Measurements from ENCODE around the gene MYRF.
A peak's percentile ranks its signal among the peaks of the same experiment; 100 is the strongest.

MYRF gene

DNA sequence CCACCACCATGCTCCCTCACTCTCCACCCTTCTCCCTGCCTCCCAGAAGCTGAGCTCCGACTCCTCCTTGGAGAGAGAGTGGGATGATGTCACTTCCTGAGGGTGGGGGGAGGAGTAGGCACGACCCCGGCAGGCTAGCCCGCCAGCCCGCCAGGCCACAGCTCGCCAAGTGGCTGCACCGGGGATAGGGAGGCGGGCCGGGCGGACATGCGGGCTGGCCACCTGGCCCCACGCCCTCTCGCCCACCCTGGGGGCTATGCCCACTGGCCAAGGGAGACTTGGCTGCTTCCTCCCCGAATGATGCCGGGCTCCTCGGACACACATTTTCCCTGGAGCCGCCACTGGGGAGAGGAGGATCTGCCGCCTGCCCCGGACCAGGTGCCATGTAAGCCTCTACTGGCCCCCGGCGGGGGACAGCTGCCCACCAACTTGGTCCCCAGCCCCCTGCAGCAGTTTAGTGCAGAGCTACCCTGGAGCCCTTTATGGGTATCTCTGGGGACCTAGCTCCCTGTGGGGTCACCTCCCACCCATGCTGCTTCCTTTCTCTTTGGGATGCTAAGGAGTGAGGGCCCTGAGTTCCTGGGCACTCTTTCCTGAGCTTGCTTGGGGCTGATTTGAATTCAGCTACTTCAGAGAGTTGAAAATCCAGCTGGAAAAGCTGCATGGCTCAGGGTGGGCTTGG is 33.7 kb upstream of the MYRF start:
- DNase-seq (ENCODE audit: low read depth) = peak; percentile 14

DNA sequence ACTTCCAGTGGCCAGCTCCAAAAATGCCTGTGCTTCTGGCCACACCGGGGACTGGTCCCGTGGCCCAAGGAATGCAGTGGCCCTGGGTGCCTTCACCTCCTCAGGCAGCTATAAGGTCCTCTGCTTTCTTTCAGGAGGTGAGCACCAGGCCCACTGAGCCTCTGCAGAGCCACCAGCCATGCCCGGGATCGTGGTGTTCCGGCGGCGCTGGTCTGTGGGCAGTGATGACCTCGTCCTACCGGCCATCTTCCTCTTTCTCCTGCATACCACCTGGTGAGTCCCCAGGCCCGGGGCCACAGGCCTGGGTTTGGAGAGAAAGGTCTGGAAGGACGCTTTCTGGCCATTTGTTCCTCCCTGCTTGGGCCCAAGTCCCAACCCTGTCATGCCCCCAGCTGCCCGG is 32.5 kb upstream of the MYRF start:
- DNase-seq (ENCODE audit: low read depth) = no peak

DNA sequence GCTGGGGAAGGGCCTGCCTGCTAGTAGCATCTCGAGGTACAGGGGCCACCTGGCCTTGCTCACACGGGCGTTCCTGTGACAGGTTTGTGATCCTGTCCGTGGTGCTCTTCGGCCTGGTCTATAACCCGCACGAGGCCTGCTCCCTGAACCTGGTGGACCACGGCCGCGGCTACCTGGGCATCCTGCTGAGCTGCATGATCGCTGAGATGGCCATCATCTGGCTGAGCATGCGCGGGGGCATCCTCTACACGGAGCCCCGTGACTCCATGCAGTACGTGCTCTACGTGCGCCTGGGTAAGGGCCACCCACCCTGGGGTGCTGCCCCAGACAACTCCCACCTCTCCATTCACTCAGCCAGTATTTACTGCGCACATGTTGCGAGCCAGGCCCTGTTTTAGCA is 31.8 kb upstream of the MYRF start:
- DNase-seq (ENCODE audit: low read depth) = no peak

DNA sequence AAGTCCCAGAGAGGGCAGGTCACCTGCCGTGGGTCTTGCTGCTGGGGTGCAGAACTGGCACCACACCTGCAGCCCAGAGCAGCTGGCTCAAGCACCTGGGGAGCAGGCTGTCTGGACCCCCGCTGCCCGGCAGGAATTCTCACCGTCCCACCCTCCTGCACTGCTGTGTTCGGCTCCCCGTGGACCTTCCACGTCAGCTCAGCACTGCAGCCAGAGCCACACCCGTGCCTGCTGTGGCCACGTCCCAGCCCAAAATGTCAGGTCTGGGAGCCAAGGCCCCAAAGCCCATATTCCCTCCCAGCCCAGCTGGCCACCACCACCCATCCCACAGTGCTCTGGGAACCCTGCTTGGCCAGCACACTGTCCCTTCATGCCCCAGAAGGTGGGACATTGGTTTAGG is 28.0 kb upstream of the MYRF start:
- DNase-seq (ENCODE audit: low read depth) = no peak

DNA sequence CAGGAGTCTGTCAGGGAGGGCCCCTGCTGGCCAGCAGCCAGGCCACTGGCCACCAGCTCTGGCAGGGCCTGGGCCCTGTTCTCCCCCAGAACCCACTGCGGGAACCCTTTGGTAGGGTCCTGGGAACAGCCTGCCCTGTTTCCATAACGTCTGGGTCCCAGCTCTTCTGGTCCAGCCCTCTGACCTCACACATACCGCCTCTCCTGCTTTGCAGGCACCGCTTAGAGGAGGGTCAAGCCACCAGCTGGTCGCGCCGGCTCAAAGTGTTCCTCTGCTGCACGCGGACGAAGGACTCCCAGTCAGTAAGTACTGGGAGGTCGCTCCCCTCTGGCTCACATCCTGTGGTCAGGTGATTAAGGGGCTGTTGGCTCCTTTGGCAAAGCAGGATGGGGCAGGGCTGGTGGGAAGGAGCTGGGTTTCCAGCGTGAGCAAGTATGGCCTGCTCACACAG is 26.6 kb upstream of the MYRF start:
- DNase-seq (ENCODE audit: low read depth) = no peak

DNA sequence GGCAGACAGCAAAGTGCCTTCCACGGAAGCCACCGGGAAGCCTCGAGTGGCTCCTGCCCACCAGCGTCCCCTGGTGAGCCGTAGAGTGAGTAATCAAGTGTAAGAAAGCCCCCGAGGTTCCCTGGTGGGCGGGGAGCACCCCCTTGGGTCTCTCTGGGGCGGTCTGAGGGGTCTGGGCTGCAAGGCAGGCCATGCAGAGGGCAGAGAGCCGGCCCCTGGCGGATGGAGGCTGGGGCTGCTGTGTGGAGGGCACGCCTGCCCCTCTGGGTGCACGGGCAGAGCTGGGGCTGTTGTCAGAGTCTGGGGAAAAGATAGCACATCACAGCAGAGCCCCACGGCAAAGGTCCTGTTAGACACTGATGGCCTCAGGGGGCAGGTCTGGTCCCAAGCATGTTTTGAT is 25.7 kb upstream of the MYRF start:
- no peak for DNase-seq (ENCODE audit: low read depth)

DNA sequence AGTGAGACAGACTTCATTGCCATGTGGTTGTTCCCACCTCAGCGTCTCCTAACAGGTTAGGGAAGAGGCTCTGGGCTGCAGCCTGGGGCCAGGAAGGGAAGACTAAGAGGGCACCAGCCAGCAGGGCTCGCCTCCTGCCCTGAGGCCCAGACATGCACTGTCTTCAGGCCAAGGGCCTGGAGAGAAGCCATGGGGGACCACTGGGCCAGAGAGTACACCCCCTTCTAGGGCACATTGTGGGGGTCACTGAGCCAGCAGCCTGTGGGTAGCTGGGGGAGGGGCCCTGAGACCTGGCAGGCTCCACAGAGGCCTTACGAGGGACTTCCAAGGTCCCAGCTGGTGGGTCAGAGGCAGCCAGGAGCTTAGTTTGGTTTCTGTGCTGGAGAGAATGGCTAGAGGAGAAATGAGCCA is 25.0 kb upstream of the MYRF start:
- no peak for DNase-seq (ENCODE audit: low read depth)

DNA sequence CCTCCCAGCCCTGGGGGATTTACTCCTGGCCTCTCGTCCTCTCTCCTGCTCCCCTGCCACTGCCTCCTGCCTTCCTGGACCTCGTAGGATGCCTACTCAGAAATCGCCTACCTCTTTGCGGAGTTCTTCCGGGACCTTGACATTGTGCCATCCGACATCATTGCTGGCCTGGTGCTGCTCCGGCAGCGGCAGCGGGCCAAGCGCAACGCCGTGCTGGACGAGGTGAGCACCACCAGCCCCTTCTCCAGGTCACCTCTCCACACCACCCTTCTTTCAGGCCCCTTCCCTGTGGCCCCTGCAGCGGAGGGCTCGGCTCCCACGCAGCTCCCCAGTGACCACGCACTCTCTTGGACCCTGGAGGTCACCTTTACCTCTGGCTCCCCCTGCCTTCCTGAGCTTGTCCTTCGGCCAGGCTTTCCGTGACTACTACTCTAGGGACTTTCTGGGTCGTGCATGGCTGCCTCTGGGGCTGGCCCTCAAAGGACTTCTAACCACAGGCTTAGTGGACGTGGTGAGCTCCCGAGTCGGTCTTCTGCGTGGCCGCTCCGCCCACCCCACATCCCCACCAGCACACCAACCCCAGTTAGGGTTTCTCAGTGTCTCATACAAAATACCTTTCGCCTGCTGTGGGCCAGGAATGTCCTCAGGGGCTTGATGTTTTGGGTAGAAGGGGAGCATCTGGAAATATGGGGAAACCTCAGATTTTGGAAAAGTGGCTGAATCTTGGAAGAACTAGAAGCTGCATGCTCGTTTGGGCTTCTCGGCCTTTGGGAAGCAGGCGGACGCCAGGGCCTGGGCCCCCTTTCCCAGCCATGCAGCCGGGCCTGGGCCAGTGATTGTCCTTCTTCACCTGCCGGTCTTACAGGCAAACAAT is 24.1 kb upstream of the MYRF start:
- DNase-seq (ENCODE audit: low read depth) = no peak

DNA sequence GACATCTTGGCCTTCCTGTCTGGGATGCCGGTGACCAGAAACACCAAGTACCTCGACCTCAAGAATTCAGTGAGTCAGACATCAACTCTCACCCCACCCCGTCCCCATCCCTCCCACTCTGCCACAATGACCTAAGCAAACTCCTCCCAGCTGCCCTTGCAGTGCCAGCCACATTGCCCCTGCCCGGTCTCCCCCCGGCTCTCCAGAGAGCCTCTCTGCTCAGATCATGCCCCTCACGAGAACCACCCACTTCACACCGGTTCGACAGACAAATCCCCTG is 23.6 kb upstream of the MYRF start:
- peak; percentile 23 for DNase-seq (ENCODE audit: low read depth)

DNA sequence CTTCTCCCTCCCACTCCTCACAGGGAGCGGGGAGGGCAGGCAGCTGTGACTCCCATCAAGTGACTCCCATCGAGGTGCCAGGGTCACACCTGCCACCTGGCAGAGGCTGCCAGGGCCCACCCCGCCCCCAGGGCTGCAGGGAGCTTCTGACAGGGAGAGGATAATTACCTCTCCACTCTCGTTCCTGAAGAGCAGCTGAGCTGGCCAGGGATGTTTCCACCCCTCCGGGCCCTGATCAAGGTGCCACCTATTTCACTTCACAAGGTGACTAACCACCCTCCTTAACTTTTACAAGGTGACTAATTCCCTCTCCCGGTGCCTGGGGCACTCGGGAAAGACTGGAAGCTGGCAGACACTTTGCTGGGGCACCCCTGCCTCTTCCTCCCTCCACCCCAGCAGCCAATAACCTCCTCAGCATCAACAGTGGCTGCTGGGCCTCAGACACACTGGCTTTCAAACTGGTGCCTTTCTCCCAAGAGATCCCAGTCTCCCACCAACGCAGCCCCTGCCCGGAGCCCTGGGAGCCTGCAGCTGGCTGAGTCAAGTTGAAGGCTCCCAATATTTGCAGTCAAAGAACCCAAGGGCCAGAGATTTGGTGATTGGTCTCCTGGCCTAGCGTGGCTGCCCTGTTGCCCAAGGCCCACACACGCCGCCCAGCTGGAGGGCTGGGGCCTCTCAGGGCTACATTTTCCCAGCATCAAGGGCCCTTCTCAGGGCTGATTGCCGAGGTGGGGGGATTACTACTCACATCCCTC is 22.0 kb upstream of the MYRF start:
- DNase-seq (ENCODE audit: low read depth) = no peak

DNA sequence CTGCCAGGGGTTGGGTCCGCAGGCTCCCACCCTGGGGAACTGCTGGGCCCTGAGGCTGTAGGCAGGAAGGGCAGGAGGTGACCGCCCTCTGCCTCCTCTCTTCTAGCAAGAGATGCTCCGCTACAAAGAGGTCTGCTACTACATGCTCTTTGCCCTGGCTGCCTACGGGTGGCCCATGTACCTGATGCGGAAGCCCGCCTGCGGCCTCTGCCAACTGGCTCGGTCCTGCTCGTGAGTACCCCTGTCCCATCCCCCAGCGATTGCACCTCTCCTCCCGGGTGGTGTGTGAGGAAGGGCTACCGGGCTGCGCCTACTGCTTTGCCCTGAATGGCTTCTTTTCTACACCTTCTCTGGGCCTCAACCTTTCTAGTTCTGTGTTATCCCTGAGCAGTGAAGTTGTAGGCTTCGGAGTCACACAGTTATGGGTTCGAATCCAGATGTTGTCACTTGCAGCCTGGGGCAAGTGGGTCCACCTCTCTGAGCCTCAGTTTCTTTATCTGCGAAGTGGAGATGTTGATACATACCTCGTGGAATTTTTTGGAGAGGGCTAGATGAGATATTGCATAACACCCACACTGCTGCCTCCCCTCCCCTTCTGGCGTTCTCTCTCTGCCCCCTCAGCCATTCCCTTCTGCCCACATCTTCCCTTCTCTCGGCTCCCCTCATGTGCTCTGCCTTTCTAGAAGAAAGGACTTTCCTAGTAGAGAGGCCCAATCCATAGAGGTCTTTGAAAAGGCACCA is 21.1 kb upstream of the MYRF start:
- DNase-seq (ENCODE audit: low read depth) = no peak

DNA sequence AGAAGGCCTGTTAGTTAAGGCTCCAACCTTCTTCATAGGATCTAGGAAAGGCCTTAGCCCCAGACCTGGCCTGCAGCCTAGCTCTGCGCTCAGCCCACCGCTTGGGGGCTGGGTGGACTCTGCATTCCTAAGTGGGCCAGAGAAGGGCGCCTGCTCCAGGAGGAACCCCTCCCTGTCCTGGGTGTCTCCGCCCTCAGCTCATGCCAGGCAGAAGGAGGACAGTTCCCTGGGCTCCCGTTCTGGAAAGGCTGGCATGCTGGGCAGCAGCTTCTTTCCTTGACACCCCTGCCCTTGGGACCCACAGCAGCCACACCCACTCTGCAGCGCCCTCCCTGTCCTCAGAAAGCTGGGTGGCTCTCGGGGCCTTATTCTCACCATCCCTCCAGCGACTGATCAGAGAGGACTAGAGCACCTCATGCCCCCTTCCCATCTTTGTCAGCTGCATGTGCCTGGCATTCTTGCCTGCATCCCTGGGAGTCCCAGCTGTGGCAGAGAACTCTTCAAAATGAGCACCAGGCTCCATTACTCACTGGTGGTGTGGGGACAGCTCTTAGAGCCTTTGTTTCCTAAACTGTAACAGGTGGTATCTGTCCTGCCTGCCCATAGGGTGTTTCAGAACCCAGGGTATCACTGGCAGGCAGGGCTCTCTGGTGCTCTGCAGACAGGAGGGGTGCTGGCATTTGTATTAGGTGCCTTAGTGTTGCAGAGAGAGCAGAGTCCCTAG is 20.3 kb upstream of the MYRF start:
- no peak for DNase-seq (ENCODE audit: low read depth)

DNA sequence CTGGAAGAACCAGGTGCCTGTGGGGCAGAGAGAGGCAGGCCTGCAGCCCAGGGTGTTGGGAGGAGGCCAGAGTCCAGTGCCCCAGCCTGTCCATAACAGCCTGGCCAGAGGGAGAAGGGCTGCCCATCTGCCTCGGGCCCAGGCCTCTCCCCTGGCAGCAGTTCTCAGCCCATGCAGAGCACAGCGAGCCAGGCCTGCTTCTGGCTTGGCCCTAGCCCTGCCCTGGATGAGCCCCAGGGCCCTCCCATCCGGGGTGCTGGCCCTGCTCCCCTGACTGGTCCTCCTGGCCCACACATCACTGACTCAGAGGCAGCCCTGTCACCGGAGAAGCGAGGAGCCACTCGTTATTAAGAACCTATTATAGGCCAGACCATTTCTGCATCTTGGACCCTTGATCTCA is 19.7 kb upstream of the MYRF start:
- DNase-seq (ENCODE audit: low read depth) = no peak

DNA sequence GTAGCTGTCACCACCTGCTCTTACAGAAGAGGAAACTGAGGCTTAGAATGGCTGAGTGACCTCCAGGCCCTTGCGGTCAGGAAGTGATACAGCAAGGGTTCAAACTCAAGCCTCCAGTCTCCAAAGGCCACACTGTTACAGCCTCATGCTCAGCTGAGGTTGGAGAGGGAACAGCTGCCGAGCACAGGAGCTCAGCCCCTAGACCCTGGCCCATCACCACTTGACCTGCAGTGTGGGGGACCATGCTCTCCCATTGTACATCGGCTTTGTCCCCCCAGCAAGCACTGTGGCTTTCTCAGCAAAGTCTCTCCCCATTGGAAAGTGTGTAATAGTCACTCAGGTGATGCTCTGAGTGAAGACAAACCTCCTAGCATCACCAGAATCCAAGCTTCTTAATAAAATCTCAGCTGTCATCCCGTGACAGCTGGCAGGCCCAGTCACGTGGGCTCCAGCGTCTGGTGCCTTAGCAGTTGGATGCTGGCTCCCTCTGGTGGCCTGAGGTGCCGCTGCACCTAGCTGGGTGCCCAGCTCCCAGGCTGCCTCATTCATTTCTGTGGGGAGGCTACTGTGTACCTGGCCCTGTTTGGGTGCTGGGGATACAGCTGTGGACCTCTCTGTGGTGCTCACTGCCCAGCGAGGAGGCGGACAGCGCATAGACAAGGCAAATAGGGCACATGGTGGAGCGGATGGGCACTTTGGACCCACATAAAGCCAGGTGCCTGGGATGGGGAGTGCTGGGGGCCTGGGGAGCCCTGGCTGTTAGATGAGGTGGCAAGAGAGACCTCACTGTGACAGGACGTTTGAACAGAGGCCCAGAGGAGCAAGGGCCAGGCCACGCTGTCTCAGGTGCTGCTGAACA is 19.1 kb upstream of the MYRF start:
- no peak for DNase-seq (ENCODE audit: low read depth)

DNA sequence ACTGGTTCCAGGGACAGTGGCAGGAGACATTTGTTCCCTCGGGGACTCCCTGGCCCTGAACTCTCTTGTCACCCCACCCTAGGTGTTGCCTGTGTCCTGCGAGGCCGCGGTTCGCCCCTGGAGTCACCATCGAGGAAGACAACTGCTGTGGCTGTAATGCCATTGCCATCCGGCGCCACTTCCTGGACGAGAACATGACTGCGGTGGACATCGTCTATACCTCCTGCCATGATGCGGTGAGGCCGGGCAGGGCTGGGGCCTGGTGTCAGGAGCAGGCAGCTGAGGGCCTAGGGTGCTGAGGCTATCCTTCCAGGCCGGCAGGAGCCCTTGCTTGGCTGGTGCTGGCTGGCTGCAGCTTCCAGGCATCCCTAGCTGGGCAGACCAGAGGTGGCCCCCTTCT is 17.7 kb upstream of the MYRF start:
- DNase-seq (ENCODE audit: low read depth) = no peak

DNA sequence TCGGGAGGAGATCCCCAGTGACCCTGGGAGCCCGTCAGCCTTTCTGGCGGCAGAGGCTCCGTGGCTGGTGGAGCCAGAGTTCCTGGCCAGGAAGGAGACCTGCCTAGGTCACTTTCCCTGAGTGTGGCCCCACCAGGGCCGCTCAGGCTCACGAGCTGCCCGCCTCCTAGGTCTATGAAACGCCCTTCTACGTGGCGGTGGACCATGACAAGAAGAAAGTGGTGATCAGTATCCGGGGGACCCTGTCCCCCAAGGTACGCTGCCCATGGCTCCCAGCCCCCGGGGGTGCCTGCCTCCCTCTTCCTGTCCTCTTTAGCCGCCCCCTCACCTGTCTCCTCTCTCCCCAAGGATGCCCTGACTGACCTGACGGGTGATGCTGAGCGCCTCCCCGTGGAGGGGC is 17.0 kb upstream of the MYRF start:
- DNase-seq (ENCODE audit: low read depth) = no peak

DNA sequence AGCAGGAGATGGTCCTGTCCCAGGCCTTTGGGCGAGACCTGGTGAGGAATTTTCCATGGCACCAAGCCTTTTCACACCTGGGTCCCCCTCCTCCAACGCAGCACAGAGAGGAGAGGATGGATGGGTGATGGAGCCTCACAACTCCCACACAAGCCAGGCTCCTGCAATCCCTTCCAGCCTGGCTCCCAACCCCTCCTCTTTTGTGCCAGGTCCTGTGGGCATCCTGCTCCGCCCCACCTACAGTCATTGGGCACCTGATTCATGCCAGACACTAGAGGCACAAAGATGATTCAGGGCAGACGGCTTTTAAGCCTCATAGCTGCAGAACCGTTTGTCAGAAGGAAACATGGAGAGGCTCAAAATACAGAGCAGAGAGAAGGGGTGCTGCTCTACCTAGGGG is 16.1 kb upstream of the MYRF start:
- no peak for DNase-seq (ENCODE audit: low read depth)

DNA sequence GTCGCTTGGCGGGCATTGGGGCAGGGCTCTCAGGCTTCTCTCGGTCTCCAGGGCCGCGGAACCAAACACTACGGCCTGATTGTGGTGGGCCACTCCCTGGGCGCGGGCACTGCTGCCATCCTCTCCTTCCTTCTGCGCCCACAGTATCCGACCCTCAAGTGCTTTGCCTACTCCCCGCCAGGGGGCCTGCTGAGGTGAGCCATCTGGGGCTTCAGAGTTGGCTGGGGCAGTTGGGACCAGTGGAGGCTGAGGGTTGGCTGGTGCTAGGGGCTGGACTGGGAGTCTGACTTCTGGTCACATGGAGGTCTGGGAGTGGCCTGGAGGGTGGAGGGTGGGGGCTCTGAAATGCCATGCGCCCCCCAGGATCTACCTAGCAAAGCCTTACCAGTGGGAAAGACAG is 15.3 kb upstream of the MYRF start:
- DNase-seq (ENCODE audit: low read depth) = no peak

DNA sequence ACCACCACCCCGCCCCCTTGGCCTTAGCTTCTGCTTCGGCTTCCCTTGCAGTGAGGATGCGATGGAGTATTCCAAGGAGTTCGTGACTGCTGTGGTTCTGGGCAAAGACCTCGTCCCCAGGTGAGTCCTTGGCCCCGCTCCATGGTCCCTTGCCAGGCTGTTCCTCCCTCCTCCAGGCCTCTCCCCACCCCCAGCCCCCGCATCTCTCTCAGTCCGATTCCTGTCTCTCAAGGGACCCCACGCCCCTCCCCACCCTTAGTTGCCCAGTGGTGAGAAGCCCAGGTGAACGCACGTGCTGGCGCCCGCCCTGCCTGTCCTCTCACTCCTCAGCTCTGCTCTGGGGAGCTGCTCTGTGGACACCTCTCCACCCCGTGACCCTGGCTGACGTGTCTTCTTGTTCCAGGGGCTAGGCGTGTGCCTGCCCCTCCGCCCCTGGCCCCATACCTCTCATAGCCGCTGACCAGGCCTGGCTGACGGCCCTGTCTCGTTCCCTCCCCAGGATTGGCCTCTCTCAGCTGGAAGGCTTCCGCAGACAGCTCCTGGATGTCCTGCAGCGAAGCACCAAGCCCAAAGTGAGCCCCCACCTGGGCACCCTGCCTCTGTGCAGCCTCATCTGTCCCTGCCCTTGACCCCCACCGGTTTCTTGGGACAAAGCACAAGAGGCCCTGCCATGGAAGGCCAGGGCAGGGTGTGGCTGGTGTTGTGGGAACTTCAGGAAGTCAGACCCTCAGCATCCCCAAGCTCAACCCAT is 14.6 kb upstream of the MYRF start:
- DNase-seq (ENCODE audit: low read depth) = no peak

DNA sequence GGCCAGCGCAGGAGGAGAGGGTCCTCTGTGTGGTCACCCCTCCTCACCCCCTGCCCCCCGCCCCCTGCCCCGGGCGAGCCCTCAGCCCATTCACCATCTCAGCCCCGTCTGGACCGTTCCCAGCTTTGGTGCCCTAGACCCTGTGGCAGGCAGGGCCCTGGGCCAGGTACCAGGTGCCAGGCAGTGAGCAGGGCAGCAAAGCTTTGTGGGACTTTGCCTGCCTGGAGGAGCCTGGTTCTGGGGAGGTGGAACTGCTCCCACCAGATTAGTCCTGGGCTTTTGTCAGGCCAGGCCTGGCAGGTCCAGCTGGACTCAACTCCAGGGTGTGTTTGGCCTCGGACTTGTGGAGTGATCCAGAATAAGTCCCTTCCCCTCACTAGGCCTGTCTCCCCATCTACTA is 13.7 kb upstream of the MYRF start:
- DNase-seq (ENCODE audit: low read depth) = no peak

Measured in non-pigmented ciliary epithelial cell (primary cell).